Activated CD4-positive, alpha-beta T cell treated with anti-CD3 and anti-CD28 coated beads, Interleukin-2, Interleukin-6, amounts not matched to agents 100 ng/mL and 50 ng/mL, durations not matched to agents 16 hours and 8 hours (primary cell): Measurements from ENCODE around the gene USF2.
A peak's percentile ranks its signal among the peaks of the same experiment; 100 is the strongest.

Experiments used
- DNase-seq: peaks from one replicate; pipeline ENCODE4 v3.0.0-alpha.2; 2020

Gene USF2

DNA sequence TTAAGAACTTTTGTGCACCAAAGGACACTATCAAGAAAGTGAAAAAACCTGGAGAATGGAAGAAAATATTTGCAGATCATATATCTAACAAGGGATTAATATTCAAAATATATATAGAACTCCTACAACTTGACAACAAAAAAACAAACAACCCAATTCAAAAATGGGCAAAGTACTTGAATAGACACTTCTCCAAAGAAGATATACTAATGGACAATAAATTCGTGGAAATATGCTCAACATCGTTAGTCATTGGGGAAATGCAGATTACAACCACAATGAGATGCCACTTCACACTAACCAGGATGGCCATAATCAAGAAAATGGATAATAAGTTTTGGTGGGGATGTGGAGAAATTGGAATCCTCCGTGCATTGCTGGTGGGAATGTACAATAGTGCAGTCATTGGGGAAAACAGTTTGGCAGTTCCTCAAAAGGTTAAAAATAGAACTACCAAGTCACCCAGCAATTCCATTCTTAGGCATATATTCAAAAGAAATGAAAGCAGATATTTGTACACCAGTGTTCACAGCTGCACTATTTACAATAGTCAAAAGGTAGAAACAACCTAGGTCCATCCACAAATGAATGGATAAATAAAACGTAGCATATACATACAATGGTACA, 22.2 kb upstream of the USF2 start:
- no peak for DNase-seq

DNA sequence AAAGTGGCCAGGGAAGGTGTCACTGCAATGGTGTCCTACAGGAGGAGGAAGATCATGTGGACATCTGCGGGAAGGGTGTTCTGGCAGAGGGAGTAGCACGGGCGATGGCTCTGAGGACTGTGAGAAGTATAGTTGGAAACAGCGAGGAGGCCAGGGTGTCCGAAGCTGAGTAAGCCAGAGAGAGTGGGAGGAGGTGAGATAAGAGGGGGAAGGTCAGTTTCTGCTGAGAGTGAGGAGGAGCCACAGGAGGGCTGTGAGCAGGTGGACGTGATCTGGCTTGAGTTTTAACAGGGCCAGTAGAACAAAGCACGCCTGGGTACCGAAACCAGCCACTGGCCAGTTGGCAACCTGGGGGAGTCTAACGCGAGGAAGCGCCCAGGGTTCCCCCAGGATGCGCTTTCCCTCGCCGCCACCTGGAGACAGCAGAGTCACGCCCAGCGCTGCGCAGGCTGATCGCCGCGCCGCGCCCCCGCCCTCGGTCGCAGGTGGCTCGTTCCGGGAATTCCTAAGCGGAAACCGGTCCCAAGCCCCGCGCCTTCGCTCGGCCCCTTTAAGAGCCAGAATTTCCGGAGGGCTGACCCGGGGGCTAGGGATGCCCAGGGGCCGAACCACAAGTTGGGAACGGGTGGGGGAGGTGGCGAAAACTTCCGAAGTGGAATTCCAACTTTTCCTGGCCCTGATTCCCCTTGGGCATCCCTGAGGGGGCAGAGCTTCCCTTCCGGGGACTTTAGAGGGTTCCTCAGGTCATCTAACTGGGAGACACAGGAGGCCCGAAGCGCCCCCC, 21.0 kb upstream of the USF2 start:
- DNase-seq, result peak; percentile 28

DNA sequence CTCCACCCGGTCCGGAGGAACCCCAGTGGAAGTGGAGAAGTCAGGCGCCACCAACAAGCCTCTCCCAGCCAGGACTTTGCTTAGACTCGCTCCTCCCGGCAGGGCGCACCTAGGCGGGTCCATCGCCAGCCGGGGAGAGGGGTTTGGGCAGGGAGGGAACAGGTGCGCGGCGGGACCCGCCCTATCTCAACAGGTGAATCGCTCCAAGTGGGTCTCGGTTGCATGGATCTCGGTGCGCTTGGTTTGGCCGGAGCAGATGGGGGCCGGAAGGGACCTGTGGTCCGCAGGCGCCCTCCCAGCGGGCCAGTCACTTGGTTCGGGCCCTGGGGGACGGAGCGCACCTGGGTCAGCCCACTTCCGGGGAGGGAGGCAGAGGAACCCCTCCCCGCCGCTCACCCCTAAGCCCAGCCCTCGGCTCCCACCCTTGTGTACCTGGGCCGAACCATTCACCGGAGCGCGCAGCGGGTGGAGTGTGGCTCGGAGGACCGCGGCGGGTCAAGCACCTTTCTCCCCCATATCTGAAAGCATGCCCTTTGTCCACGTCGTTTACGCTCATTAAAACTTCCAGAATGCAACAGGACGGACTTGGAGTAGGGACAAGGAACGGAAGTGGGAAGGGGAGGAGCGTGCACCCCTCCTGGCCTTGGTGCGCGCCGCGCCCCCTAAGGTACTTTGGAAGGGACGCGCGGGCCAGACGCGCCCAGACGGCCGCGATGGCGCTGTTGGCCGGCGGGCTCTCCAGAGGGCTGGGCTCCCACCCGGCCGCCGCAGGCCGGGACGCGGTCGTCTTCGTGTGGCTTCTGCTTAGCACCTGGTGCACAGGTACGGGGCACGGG, 20.2 kb upstream of the USF2 start, which contains the start of gene LSR:
TSS of gene LSR (plus strand) at position 693 of the 836 bp plus-strand sequence. CDS start at position 714, 21 bp downstream.
- peak; percentile 19 for DNase-seq

DNA sequence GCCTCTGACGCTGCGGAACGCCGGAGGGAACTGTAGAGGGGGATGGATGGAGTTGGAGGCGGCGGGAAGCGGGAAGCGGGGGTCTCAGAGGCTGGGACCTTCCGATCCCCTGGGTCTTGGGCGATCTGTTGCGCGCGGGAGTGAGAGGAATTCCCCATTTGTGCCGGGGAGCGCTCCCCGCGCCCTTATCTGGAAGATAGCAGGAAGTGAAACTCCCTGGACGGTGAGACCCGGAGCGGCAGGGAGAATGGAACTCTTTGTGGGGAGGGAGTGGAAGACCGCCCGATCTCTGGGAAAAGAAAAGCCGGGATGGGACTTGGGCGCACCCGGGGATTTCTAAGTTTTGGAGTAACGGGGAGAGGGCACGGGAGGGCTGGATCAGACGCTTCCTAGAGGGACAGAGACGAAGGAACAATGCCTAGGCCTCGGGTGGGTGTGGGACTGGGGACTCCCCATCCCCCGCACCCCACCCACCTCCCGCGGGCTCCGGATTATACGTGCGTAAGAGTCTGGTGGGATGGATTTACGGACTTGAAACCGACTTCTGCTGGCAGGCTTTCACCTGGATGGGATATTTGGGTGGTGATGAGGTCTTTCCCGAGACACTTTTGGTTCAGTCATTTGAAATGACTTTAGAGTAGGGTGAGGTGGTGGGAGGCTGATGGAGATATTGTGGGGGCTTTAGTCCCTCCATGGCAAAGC, 19.5 kb upstream of the USF2 start:
- DNase-seq, result no peak

DNA sequence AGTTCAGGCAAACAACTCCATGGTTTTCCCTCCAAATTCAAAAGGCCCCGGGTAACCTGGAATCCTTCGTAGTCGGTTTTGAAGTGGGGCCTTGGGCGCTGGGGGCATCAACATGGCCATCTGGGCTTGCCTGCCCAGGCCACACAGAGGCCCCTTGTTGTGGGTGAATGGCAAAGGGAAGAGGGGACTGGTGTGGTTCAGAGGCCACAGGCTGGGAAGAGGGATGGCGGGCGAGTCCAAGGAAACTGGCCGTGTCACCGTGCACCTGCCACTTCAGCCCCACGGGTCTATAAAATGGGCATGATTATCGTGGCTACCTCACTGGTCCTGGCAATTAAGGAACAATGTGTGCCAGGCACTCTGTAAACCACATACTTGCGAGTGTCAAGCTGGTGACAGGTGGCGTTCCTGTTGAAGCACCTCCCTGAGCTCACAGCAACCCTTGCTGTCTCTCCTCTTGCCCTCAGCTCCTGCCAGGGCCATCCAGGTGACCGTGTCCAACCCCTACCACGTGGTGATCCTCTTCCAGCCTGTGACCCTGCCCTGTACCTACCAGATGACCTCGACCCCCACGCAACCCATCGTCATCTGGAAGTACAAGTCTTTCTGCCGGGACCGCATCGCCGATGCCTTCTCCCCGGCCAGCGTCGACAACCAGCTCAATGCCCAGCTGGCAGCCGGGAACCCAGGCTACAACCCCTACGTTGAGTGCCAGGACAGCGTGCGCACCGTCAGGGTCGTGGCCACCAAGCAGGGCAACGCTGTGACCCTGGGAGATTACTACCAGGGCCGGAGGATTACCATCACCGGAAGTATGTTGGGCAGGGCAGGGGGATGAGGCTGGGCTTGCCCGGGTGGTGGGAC, 18.7 kb upstream of the USF2 start:
- no peak for DNase-seq

DNA sequence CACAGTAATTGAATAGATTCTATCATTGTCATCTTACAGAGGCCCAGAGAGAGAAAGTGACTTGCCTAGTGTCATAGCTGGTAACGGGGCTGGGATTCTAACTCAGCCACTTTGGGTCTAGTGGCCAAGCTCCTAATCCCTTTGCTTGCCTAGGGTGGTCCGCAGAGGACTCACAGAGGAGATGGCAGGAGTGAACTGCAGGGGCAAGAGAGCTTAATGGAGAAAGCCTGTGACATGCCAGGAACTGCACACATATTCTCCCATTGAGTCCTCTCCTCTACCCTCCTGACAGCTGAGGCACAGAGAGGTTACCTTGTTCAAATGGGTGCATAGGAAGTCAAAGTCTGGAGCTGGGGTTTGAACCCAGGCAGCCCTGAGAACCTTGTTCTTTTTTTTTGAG, 17.3 kb upstream of the USF2 start:
- no peak for DNase-seq

DNA sequence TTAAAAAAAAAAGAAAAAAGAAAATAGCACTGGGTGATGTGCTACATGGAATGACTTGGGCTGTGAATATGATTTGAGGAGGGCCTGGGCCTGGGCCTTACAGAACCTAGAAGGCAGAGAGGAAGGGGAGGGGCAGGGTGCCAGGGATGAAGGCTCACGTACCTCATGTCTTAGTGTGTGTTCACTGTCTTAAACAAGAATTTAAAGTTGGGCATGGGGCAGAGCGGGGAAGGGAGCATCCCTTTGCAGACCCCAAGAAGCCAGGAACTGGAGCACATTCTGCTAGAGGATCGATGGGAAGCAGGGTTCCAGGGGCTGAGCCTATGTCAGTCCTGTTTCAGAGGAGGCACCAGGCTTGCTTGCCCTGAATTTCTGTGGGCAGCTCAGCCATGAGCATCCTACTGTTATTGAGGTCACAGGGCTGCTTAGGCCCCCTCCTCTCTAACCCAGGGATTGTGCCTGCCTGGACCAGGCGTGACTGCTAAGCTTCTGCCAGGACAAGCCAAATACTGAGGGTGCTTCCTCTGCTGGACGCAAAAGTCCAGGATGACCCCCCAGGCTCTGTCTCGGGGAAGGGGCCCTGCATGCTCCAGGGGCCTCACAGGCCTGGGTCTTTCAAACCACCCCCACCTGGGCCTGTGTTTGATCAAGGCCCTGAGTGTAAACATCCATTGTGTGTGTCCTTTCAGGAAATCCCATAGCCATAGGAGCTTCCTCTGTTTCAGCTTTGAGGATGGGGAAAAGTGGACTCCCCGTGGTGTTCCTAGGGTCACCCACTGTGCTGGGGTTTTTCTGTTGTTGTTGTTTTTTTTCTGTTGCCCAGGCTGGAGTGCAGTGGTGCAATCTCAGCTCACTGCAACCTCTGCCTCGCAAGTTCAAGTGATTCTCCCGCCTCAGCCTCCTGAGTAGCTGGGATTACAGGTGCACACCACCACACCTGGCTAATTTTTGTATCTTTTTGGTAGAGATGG, 15.2 kb upstream of the USF2 start:
- DNase-seq, result no peak

DNA sequence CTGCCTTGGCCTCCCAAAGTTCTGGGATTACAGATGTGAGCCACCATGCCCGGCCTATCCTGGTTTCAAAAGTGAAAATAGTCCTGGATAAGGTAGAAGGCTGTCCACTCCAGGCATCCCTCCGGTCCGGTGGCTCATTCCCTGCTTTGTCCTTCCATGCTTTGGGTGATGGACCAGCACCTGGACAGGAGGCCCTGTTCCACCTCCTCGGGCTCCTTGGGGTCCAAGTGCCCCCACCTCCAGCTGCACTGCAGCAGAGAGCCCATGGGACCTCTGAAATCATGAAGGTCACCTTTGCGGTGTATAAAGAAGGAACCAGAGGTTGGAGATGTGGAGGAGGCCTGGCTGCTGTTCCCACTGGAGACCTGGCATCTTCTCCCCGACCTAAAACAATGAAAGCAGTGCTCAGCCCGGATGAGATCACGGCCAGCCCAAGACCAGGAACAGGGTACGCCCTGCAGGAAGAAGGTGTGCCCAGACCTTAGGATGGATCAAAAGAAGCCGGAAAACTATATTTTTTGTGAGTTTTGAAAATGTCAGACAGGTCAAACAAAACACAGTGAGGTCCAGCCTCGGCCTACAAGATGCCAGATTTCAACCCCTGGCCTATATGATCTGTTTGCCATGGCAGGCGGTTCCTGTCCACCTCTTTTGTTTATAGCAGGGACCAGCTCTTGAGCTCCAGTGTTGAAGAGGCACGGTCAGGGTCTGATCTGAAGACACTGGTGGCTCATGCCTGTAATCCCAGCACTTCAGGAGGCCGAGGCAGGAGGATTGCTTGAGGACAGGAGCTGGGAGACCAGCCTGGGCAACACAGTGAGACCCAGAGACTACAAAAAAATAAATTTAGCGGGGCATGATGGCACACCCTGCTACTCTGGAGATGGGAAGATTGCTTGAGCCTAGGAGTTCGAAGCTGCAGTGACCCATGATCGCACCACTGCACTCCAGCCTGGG, 14.1 kb upstream of the USF2 start:
- DNase-seq, result no peak

DNA sequence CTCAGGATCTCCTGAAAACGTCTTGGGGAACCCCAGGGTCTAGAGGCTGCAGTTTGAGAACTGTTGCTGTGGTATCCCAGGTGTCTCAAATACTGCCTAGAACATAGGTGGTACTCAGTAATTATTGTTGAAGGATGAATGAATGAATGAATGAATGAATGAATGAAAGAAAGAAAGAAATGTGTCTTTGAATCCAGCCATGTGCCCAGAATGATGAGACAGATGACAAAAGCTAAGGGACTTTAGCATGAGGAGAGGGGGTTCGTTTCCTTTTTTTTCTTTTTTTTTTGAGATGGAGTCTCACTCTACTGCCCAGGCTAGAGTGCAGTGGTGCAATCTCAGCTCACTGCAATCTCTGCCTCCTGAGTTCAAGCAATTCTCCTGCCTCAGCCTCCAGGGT, 12.2 kb upstream of the USF2 start:
- no peak for DNase-seq

DNA sequence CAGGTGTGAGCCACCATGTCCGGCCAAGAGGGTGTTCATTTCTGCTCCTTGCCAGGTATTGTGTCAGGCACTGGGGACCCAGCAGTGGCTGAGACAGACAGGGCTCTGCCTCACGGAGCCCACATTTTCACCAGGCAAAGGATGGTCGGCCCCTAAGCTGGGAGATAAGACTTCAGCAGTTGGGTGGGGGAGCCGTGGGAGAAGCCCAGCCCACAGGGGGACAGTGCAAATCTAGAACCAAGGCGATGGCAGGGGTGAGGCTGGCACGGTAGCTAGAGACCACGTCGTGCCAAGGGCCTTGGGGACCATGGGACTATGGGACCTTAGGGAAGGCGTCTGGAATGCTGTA, 11.7 kb upstream of the USF2 start:
- DNase-seq, result no peak

DNA sequence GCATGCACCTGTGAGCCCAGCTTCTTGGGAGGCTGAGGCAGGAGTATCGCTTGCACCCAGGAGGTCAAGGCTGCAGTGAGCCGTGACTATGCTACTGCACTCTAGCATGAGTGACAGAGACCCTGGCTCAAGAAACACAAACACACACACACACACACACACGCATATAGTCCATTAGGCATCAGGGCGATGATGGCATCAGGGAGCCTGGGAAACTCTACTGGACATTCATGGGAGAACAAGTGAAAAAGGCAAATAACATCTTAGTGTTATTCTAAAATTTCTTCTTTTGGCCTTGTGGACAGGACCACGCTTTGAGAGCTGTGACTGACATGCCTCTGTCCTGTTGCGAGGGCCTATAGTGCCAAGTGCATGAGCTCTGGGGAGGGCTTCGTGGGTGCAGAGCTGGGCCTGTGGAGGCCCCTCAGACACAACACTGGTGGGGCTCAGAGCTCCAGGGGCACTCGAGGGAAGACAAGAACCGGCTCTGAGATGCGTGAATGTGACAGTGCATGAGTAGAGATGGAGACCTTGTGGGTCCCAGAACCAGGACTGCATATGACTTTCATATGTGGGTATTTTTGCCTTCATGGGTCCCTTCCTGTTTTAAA, 8.0 kb upstream of the USF2 start:
- DNase-seq, result no peak

DNA sequence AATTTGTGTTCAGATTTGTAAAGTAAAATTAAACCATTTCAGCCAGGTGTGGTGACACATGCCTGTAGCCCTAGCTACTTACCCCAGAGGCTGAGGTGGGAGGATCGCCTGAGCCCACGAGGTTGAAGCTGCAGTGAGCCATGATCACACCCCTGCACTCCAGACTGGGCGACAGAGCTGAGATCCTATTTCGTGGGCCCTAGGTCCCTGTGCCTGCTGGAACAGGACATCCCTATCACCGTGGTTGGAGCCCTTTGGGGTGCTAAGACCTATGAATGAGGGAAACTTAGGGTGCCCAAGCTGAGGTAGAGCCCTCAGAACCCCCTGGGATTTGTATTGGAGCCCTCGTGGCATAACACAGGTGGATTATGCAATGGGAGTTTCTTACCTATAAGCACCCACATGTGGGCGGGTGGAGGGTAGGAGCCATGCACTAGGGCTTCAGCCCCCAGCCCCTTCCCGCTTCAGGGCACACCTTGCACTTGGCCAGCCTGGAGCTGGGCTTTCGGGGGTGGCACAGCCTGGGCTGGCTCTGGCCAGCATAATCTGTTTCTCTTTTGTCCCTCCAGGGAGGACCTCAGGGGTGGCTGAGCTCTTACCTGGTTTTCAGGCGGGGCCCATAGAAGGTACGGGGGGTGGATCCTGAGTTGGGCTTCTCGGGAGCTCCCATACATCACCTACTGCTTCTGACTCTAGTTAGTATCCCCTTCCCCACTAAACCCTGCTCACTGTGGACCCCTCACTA, 7.2 kb upstream of the USF2 start:
- no peak for DNase-seq

DNA sequence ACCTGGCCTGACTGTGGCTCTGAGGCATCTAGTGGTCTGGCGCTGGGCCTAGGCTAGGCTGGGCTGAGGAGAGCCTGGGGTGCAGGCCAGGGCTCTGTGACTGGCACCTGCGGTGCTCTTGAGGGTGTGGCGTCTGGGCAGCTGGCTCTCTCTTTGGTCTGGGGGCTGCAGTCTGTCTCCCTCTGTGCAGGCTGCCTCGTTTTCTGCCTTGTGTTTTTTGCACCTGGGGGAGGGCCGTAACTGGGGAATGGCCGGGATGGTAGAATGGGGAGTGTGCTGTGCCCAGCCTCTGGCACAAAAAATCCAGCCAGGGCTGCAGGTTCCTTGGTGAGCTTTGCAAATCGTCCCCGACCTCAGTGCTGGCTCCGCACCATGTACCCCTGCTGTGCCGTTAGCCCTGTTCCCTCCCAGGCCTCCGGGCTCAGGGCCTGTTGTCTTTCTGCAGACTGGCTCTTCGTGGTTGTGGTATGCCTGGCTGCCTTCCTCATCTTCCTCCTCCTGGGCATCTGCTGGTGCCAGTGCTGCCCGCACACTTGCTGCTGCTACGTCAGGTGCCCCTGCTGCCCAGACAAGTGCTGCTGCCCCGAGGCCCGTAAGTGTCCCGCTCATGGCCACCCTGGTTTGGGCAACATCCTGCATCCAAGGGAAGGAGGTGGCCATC, 6.5 kb upstream of the USF2 start:
- no peak for DNase-seq

DNA sequence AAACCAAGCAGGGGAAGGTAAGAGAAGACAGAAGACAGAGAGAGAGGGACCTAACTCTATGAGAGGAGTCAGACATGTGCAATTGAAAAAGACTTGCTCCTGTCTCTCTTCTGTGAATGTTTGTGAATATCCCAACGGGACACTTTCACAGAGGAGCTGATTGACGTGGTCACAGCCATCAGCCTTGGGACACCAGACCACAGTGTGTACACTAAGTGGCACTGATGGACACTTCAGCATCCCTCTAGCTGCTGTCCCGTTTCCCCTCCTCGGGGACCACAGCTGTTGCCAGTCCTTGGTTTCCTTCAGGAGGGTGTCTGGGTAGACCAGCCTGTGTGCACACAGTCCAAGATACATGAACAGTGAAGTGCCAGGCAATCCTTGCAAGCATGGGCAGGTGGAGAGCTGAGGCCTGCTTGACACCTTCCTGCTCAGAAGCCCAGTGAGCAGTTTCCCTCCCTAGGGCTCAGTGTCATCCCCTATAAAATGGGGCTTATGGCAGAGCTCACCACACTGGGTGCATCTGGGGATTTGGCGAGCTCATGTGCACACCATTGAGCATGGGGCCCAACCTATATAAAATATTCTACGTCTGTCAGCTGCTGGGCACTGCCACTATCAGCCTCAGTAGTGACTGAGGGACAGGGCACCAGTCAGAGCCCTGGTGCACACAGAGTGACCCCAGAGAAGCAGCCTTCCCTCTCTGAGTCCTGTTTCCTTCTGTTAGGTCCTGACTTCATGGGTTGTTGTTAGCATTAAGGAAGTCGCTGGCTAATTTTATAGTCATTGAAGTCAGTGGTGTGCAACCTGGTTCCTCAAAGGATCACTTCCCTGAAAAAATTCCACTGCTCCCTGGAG, 4.3 kb upstream of the USF2 start:
- DNase-seq, result no peak

DNA sequence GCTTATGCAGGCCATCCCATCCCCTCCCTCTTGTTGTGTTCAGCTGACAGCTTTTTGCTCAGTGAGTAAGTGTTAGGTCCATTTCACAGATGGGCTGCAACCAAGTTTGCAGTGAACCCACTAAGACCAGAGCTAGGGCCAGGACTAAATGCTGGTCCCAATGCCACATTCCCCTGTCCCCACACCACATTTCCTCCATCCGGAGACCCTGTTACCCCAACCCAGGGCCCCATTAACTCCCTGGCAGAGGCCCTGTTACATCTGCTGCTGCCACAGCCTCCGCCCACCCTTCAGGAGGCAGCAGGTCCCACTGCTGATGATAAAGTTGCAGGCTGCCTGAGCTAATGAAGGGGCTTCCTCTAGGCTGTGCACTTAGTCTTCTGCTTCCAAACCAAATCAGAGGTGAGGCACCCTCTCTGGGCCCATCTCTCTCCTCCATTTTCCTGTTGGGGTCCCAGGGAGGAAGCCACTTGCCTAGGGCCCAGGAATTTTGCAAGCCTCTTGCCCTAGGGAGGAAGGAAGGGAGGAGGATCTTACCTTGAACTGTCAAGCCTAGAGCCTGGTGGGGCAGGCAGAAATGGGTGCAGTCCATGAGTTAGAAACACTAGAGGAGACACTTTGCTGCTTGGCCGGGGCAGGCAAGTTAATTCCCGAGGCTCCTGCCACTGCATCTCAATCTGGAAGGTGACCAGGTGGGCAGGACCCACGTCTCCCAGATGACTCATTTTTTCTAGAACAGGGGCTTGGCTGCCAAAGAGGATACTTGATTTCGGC, 3.4 kb upstream of the USF2 start:
- no peak for DNase-seq

DNA sequence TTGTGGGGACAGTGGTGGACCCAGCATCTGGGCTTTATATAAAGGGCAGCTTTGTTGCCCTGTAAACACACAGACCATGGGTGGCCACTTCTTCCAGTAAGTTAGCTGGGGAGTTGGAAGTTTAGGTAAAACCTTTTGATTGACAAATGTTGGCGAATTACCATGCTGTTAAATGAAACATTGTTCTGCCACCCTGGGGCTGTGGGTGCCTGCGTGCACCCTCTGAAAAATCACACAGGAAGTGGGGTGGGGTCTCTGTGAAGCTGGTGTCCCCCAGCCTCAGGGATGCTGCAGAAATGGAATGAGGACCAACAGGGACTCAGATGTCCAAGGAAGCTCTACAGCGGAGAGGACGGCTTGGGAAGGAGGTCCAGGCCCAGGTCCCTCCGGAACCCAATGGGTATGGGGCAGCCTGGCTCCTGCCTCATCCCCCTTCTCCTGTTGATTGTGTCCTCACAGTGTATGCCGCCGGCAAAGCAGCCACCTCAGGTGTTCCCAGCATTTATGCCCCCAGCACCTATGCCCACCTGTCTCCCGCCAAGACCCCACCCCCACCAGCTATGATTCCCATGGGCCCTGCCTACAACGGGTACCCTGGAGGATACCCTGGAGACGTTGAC, 2.8 kb upstream of the USF2 start:
- no peak for DNase-seq
